Measurements from ENCODE around the gene ASPSCR1.

ASPSCR1 gene

DNA sequence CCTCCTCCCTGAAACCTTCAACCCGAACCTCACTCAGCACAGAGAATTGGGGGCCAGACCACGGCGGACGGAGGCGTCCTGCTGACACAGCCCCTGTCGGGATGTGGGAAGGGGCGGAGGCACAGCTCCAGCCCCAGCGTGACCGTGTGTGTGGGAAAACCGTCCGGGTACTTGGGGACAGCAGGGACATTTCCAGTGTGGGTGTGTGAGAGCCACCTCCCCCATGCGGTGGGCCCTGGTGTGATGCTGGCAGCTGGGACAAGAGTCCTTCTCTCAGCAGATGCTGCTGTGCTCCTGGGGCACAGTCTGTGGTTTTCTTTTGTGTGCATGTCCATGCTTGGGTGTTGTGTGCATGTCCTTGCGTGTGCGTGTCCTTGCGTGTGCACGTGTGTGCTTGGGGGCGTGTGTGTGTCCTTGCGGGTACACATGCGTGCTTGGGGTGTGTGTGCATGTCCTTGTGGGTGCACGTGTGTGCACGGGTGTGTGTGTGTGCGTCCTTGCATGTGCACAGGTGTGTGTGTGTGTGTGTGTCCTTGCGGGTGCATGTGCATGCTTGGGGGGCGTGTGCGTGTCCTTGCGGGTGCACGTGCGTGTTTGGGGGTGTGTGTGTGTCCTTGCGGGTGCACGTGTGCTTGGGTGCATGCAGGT lies 28.4 kb downstream of the ASPSCR1 start:
- H3K4me3 ChIP-seq (replicated peaks; ENCODE audit: low read depth, low read length) = no peak overlapping the region
- no peak for DNase-seq (ENCODE audit: low read depth)
- TF ChIP-seq, protein P1, sequence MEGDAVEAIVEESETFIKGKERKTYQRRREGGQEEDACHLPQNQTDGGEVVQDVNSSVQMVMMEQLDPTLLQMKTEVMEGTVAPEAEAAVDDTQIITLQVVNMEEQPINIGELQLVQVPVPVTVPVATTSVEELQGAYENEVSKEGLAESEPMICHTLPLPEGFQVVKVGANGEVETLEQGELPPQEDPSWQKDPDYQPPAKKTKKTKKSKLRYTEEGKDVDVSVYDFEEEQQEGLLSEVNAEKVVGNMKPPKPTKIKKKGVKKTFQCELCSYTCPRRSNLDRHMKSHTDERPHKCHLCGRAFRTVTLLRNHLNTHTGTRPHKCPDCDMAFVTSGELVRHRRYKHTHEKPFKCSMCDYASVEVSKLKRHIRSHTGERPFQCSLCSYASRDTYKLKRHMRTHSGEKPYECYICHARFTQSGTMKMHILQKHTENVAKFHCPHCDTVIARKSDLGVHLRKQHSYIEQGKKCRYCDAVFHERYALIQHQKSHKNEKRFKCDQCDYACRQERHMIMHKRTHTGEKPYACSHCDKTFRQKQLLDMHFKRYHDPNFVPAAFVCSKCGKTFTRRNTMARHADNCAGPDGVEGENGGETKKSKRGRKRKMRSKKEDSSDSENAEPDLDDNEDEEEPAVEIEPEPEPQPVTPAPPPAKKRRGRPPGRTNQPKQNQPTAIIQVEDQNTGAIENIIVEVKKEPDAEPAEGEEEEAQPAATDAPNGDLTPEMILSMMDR (IDR thresholded peaks at IDR 0.05; ENCODE audit: low read length, missing control alignments) = no peak

DNA sequence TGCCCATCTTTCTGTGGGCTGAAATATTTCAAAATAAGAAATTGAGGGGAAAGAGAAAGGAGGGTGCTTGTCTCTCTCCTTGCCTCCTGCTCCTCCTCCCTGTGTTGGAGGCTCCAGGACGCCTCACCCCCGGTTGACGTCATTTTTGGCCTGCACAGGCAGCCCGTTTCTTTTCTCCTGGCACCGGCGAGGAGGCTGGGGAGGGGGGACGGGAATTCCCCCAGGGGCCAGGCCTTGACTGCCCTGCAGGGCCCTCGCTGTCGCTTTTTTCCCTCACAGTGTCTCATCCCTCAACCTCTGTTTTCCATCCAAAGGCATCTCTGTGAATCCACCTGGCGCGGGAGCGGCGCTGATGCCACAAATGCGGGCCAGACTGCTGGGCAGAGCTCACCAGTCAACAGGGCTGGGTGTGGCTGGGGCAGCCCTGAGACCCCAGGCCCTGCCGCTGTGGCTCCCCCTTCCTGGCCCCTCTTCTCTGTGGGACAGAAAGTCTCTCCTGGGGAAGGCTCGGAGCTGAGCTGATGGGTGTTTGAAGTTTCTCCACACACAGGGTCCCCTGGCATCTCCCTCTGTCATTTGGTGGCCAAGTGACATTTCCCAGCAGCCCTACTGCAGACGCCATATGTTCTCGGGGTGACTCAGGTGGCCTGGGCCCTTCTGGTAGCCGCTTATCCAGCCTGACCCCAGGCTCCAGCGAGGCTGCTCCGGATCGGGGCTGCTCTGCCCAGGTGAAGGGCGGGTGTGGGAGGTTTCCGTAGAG lies 29.2 kb downstream of the ASPSCR1 start:
- TF ChIP-seq, protein P1 (IDR thresholded peaks at IDR 0.05; ENCODE audit: low read length, missing control alignments) = no peak
- no peak overlapping the region for H3K4me3 ChIP-seq (replicated peaks; ENCODE audit: low read depth, low read length)
- DNase-seq (ENCODE audit: low read depth) = peak; percentile 62

DNA sequence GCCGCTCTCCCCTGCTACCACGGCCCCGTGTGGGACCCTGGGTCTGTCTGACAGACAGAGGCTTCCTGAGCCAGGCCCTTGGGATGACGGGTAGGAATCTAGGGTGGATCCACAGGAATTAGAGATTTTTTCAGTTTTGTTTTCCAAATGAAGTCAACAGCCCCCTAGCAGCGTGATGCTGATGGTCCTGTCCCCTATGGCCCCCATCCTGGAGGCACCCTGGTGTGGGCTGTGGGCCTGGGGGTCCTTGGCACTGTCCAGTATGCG lies 29.7 kb downstream of the ASPSCR1 start:
- no peak for DNase-seq (ENCODE audit: low read depth)
- H3K4me3 ChIP-seq (replicated peaks; ENCODE audit: low read depth, low read length) = no peak overlapping the region
- TF ChIP-seq, protein P1 (IDR thresholded peaks at IDR 0.05; ENCODE audit: low read length, missing control alignments) = no peak

DNA sequence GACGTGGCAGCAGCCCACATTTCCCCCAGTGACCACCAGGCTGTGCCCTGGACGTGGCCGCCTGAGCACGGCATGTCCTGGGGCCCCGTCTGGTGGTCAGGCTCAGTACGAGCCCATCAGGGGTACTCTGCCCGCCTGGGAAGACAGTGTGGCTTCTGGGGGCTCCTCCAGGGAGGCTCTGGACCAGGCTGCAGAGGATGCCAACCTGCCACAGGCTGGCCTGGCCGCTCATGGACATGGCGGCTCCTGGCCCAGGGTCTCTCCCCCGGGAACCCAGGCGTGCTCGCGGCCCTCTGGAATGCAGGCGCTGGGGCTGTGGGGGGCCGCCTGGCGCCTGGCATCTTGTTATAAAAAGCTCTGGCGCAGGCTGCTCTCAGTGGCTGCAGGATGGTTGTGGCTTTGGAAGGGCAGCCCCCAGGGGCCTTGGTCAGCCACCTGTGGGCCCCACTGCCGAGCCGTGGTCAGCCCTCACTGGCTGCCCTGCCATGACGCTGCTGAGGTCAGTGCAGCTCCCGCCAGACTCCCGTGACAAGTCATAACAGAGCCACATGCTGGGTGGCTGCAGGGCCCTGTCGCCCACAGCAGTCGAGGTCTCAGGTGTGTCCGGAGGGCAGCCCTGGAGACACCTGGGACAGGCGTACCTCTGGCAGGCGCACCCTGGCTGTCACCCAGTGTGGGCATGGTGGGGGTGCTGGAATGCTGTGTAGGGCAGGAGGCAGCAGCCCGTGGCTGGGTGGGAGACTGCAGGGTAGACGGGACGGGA lies 30.2 kb downstream of the ASPSCR1 start:
- TF ChIP-seq, protein P1 (IDR thresholded peaks at IDR 0.05; ENCODE audit: low read length, missing control alignments) = no peak
- DNase-seq (ENCODE audit: low read depth) = no peak
- H3K4me3 ChIP-seq (replicated peaks; ENCODE audit: low read depth, low read length) = no peak overlapping the region

DNA sequence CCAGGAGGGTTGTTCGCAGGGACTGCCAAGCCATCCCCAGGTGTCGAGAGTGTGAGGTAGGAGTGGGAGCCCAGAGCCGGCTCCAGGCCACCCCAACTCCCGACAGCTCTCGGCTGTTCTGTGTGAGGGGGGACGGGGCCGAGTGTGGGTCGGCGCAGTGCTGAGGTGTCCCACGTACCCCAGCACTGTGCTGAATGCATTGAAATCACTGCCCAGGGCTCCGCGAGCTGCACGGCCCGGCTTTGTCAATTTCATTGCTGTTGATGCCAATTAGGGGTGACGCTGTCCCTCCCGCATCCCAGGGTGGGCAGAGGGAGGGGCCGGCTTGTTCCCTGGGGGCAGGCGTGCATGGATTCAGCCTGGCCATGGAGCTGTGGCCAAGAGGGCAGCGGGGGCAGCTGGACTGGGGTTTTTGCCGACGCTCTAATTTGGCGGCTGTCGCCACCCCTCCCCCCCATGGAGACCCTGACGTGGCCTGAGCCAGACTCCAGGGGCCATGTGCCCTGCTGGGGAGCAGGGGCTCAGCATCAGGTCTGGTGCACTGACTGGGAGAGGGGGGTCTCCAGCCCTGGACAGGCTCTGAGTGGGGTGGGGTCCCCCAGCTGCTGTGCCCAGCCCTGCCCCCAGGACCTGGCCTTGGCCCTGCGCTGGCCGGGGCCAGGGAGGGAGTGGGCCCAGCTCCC lies 31.0 kb downstream of the ASPSCR1 start:
- TF ChIP-seq, protein P1 (IDR thresholded peaks at IDR 0.05; ENCODE audit: low read length, missing control alignments) = no peak
- H3K4me3 ChIP-seq (replicated peaks; ENCODE audit: low read depth, low read length) = no peak overlapping the region
- no peak for DNase-seq (ENCODE audit: low read depth)

DNA sequence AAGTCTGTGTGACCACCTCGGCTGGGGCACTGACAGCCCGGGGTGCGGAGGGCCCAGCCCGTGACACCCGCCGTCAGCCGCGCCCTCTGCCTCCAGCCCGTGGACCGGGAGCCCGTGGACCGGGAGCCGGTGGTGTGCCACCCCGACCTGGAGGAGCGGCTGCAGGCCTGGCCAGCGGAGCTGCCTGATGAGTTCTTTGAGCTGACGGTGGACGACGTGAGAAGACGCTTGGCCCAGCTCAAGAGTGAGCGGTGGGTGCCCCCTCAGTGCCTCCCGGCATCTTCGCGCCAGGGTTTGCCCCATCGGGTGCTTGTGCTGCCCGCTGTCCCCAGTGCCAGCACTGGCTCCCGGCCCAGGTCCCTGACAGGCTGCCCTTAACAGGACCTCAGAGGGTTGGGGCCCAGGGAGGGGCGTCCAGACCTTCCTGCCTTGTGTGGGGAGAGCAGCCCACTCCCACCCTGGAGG lies 31.5 kb downstream of the ASPSCR1 start:
- H3K4me3 ChIP-seq (replicated peaks; ENCODE audit: low read depth, low read length) = no peak overlapping the region
- DNase-seq (ENCODE audit: low read depth) = no peak
- TF ChIP-seq, protein P1 (IDR thresholded peaks at IDR 0.05; ENCODE audit: low read length, missing control alignments) = no peak
